IMR-90 (cell line): ENCODE results near the gene ACTR3C. TPM values are rescaled to one million over a fixed set of nuclear protein-coding genes. Genes with fewer than 3 reads are reported as not detected.

ENCODE experiments used
- ATAC-seq: fragments of 200-7000 bp; cut with Tn5 transposase; 2 replicates; pipeline ENCODE4 v1.9.1; 2020; ENCODE audit warnings: low read depth, mild to moderate bottlenecking, moderate library complexity
- BruUV-seq: library from RNA; stranded (reverse); fragments of 400-500 nt; replicated peaks from 2 replicates; lab custom pipeline; 2021; lab: Mats Ljungman, UMichigan
- CTCF ChIA-PET: fragments of 300-600 bp; formaldehyde crosslinking; extraction: SDS; loops from one replicate; lab custom pipeline; 2021; ENCODE audit warnings: antibody characterized with exemption; lab: Yijun Ruan, JAX
- POLR2A ChIA-PET: fragments of 300-600 bp; sonication (Branson Sonifier 250); formaldehyde crosslinking; loops from one replicate; lab custom pipeline; 2022; ENCODE audit warnings: antibody characterized with exemption; ENCODE audit not compliant: unreplicated experiment; lab: Charles Lee
- DNase-seq: peaks from one replicate; pipeline ENCODE4 v3.0.0; 2013
- H2AFZ ChIP-seq: replicated peaks from 2 replicates; pipeline ENCODE3; 2013; ENCODE audit warnings: low read length, mild to moderate bottlenecking; ENCODE audit not compliant: poor library complexity
- H2AK5ac ChIP-seq: 2 replicates; pipeline ENCODE4 v1.6.1; 2013; ENCODE audit warnings: low read depth, low read length, inconsistent platforms
- H2AK9ac ChIP-seq: replicated peaks from 2 replicates; pipeline ENCODE3; 2013; ENCODE audit warnings: mild to moderate bottlenecking, low read depth, low read length, moderate library complexity; ENCODE audit not compliant: poor library complexity
- H2BK120ac ChIP-seq: 2 replicates; pipeline ENCODE4 v1.6.1; 2013; ENCODE audit warnings: low read depth, low read length, inconsistent platforms
- H2BK15ac ChIP-seq: 3 replicates; pipeline ENCODE4 v1.6.1; 2013; ENCODE audit warnings: low read depth, low read length, inconsistent platforms
- H2BK20ac ChIP-seq: 2 replicates; pipeline ENCODE4 v1.6.1; 2013; ENCODE audit warnings: low read depth, mild to moderate bottlenecking, inconsistent platforms, low read length, moderate library complexity
- H2BK5ac ChIP-seq: 2 replicates; pipeline ENCODE4 v1.6.1; 2013; ENCODE audit warnings: mild to moderate bottlenecking, low read depth, low read length, inconsistent platforms; ENCODE audit not compliant: poor library complexity, severe bottlenecking
- H3K14ac ChIP-seq: replicated peaks from 2 replicates; pipeline ENCODE4 v1.6.1; 2013; ENCODE audit warnings: low read depth, low read length, inconsistent platforms
- H3K18ac ChIP-seq: 2 replicates; pipeline ENCODE4 v1.6.1; 2013; ENCODE audit warnings: low read depth, low read length, control low read depth
- H3K23ac ChIP-seq: 2 replicates; pipeline ENCODE4 v1.6.1; 2013; ENCODE audit warnings: low read depth, low read length, inconsistent platforms
- H3K27ac ChIP-seq: 2 replicates; pipeline ENCODE4 v1.5.1; 2013; ENCODE audit warnings: mild to moderate bottlenecking, control low read depth, low read length; ENCODE audit not compliant: insufficient read depth
- H3K27me3 ChIP-seq: 2 replicates; pipeline ENCODE4 v1.6.1; 2013; ENCODE audit warnings: low read length; ENCODE audit not compliant: control insufficient read depth, insufficient read depth
- H3K36me3 ChIP-seq: 2 replicates; pipeline ENCODE4 v1.6.1; 2013; ENCODE audit warnings: low read length, mixed read lengths; ENCODE audit not compliant: control insufficient read depth, insufficient read depth
- H3K4ac ChIP-seq: 2 replicates; pipeline ENCODE4 v1.6.1; 2013; ENCODE audit warnings: low read depth, low read length, inconsistent platforms
- H3K4me1 ChIP-seq: 2 replicates; pipeline ENCODE4 v1.6.1; 2013; ENCODE audit warnings: low read length, mixed read lengths; ENCODE audit not compliant: control insufficient read depth, insufficient read depth
- H3K4me2 ChIP-seq: 2 replicates; pipeline ENCODE4 v1.6.1; 2013; ENCODE audit warnings: low read depth, mild to moderate bottlenecking, control low read depth, low read length, moderate library complexity
- H3K4me3 ChIP-seq: 2 replicates; pipeline ENCODE4 v1.5.1; 2013; ENCODE audit warnings: low read depth, mild to moderate bottlenecking, control low read depth, low read length, moderate library complexity; ENCODE audit not compliant: insufficient read depth
- H3K56ac ChIP-seq: 2 replicates; pipeline ENCODE4 v1.6.1; 2013; ENCODE audit warnings: low read length, inconsistent platforms; ENCODE audit not compliant: insufficient read depth; ENCODE audit errors: extremely low read depth
- H3K79me1 ChIP-seq, 2 experiments: 2 replicates each; pipeline ENCODE4 v1.6.1; 2013; ENCODE audit warnings: low read length in 2 of 2, inconsistent platforms in 1 of 2, low read depth in 1 of 2
- H3K9ac ChIP-seq: 2 replicates; pipeline ENCODE4 v1.6.1; 2013; ENCODE audit warnings: low read depth, low read length, control low read depth
- H3K9me1 ChIP-seq: 2 replicates; pipeline ENCODE4 v1.6.1; 2013; ENCODE audit warnings: low read length, inconsistent platforms; ENCODE audit not compliant: insufficient read depth
- H3K9me3 ChIP-seq: 2 replicates; pipeline ENCODE4 v1.6.1; 2013; ENCODE audit warnings: low read length; ENCODE audit not compliant: control insufficient read depth, insufficient read depth
- H4K20me1 ChIP-seq: 2 replicates; pipeline ENCODE4 v1.6.1; 2013; ENCODE audit warnings: low read length, inconsistent platforms; ENCODE audit not compliant: insufficient read depth
- H4K5ac ChIP-seq: 2 replicates; pipeline ENCODE4 v1.6.1; 2013; ENCODE audit warnings: mild to moderate bottlenecking, low read depth, low read length, control low read depth
- H4K8ac ChIP-seq, 2 experiments: 2 replicates each; pipeline ENCODE4 v1.6.1; 2013; ENCODE audit warnings: low read depth in 2 of 2, low read length in 2 of 2, control low read depth in 1 of 2, inconsistent platforms in 1 of 2
- H4K91ac ChIP-seq: 2 replicates; pipeline ENCODE4 v1.6.1; 2013; ENCODE audit warnings: low read depth, low read length, inconsistent platforms; ENCODE audit not compliant: insufficient read depth
- BHLHE40 ChIP-seq: fragments of 150-350 bp; IDR thresholded peaks from 2 replicates; pipeline ENCODE4 v1.6.1; 2016; ENCODE audit warnings: mild to moderate bottlenecking, low read depth, low read length
- CEBPB ChIP-seq: IDR thresholded peaks from 2 replicates; pipeline ENCODE4 v1.6.1; 2012; ENCODE audit warnings: low read depth, low read length, improper control_type of control experiment
- CHD1 ChIP-seq: IDR thresholded peaks from 2 replicates; pipeline ENCODE4 v1.6.1; 2012; ENCODE audit warnings: low read depth, low read length, improper control_type of control experiment
- FOS ChIP-seq: fragments of 150-350 bp; IDR thresholded peaks from 2 replicates; pipeline ENCODE4 v1.6.1; 2016; ENCODE audit warnings: low read depth, low read length
- MAFK ChIP-seq: IDR thresholded peaks from 2 replicates; pipeline ENCODE4 v1.6.1; 2012; ENCODE audit warnings: low read depth, low read length, improper control_type of control experiment
- MAZ ChIP-seq: IDR thresholded peaks from 2 replicates; pipeline ENCODE4 v1.6.1; 2012; ENCODE audit warnings: low read depth, mild to moderate bottlenecking, low read length, improper control_type of control experiment, moderate library complexity, borderline replicate concordance
- MXI1 ChIP-seq: IDR thresholded peaks from 2 replicates; pipeline ENCODE4 v1.6.1; 2012; ENCODE audit warnings: low read depth, mild to moderate bottlenecking, low read length, moderate library complexity, borderline replicate concordance
- NFE2L2 ChIP-seq: fragments of 150-350 bp; IDR thresholded peaks from 2 replicates; pipeline ENCODE4 v1.6.1; 2016; ENCODE audit warnings: low read depth, mild to moderate bottlenecking, low read length
- POLR2A ChIP-seq: IDR thresholded peaks from 2 replicates; pipeline ENCODE4 v1.6.1; 2012; ENCODE audit warnings: mild to moderate bottlenecking, low read depth, low read length
- RAD21 ChIP-seq: IDR thresholded peaks from 2 replicates; pipeline ENCODE4 v1.6.1; 2012; ENCODE audit warnings: low read length, improper control_type of control experiment
- RCOR1 ChIP-seq: IDR thresholded peaks from 2 replicates; pipeline ENCODE4 v1.6.1; 2012; ENCODE audit warnings: mild to moderate bottlenecking, low read length, improper control_type of control experiment; ENCODE audit not compliant: insufficient replicate concordance
- RFX5 ChIP-seq: IDR thresholded peaks from 2 replicates; pipeline ENCODE4 v1.8.0; 2012; ENCODE audit warnings: low read depth, mild to moderate bottlenecking, low read length, moderate library complexity
- SMC3 ChIP-seq: fragments of 150-350 bp; IDR thresholded peaks from 2 replicates; pipeline ENCODE4 v1.6.1; 2016; ENCODE audit warnings: low read depth, mild to moderate bottlenecking, antibody characterized with exemption, low read length, moderate library complexity
- WGBS, 2 experiments: methylation state at CpG; one replicate each; pipeline versions ENCODE4 v1.1.5 to v1.1.7; 2013; ENCODE audit warnings: missing lambda C conversion rate in 2 of 2; ENCODE audit not compliant: insufficient read length in 1 of 2; ENCODE audit errors: extremely low coverage in 2 of 2; 5-methylcytosine and 5-hydroxymethylcytosine counted together
- dilution Hi-C: fragments of 300-500 bp; cut with HindIII; formaldehyde crosslinking; loops from one replicate; pipeline ENCODE4 v1.14.3; 2018; ENCODE audit warnings: low sequenced_read_pairs; ENCODE audit not compliant: unreplicated experiment
- in situ Hi-C: fragments of 300-500 bp; cut with MboI; formaldehyde crosslinking; loops from 3 replicates; pipeline ENCODE4 v1.14.3; 2019; ENCODE audit warnings: low sequenced_read_pairs, inconsistent platforms, mixed read lengths
- intact Hi-C: fragments of 100-400 bp; cut with micrococcal nuclease; formaldehyde crosslinking; loops from 2 replicates; pipeline ENCODE4 v1.10.0; 2022
- polyA plus RNA-seq, 3 experiments: library from polyadenylated mRNA; depleted of rRNA; stranded (reverse); fragments of >200 nt; gene quantifications; 2 replicates each; pipeline ENCODE4 v1.2.3, GENCODE V29; 2012; ENCODE audit warnings: low replicate concordance in 1 of 3
- total RNA-seq: library from RNA; depleted of rRNA; stranded (reverse); fragments of >200 nt; gene quantifications from 2 replicates; pipeline ENCODE4 v1.2.3, GENCODE V29; 2012
- TF ChIP-seq, protein P1 (sequence below): fragments of 150-350 bp; IDR thresholded peaks from 2 replicates; pipeline ENCODE4 v1.6.1; 2017; ENCODE audit warnings: mild to moderate bottlenecking, antibody characterized with exemption, low read length, low read depth
- TF ChIP-seq, protein P2 (sequence below): conservative IDR thresholded peaks from 2 replicates; pipeline ENCODE4 v1.5.1; 2012; ENCODE audit warnings: mild to moderate bottlenecking, low read depth, low read length, improper control_type of control experiment

Gene ACTR3C
- total and polyA plus RNA-seq, 2 of the 4 experiments (the other 2 are of a cell fraction), result not detected

DNA sequence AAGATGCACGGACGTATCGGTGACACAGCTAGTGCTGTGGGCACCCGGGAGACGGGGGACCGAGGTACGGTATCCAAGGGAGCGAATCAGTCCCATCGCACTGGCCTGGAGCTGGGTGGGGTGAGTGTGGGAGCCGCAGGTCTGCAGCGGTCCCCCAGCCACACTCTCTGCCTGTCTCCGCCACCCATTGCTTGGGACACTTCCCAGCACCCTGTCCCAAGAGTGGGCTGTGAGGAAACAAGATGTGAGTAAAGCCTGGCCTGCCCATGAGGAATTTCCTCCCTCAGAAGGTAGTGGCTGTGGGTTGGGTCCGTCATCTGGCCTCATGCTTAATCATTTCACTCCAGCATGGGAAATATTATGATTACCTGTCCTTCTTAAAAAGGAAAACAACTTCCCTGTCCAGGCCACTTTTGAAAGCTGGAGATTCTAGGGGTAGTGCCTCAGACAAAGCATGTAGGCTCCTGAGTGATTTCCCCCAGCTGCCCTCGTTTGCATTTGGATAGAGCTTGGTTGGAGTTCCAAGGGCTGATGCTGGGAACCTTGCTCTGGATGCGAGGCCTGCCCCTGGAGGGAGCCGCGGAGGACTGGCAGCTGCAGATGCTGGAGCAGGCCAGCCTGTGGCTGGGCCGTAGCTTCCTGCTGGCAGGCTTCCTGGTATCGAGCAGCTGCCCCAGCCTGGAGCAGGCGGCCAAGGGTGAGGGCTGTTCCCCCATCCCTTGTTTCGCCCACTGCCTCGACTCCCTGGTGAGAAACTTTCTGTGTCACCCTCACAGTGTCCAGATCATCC lies 6.2 kb upstream of the ACTR3C start (continued):
- TF ChIP-seq CHD1, result no peak

DNA sequence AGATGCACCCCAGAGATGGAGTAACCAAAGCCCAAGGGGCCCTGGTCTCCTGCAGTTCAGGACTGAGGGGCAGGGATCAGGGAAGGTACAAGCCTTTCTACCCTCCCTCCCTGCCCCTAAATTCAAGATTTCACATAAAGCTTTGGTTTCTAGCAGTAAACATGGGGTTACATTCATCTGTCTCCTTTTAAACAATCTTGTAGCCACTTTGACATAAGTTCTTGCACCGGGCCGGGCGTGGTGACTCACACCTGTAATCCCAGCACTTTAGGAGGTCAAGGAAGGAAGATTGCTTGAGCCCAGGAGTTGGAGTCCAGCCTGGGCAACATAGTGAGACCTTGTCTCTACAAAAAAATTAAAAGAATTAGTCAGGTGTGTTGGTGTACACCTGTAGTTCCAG lies 4.0 kb upstream of the ACTR3C start:
- no TSS peak for BruUV-seq
- Histone ChIP-seq H3K18ac (no peak overlapping the region), H3K23ac (no peak overlapping the region), H2BK20ac (no peak overlapping the region), H2BK120ac (no peak overlapping the region), H3K4me1 (peaks cover 10% of the 10 kb centered on the region; the same call in 1 of the 2 replicates), H3K9me3 (no peaks in the 10 kb centered on the region), H3K79me1 (no peaks in the 10 kb centered on the region), H2AK9ac (no peak overlapping the region), H3K4me3 (no peak overlapping the region), H2AK5ac (no peak overlapping the region), H3K36me3 (no peaks in the 10 kb centered on the region), H4K8ac (no peak overlapping the region), H2BK15ac (no peak overlapping the region), H3K4ac (no peak overlapping the region), H3K14ac (no peak overlapping the region), H2BK5ac (no peak overlapping the region), H3K4me2 (no peak overlapping the region), H3K27ac (no peak overlapping the region), H4K91ac (no peak overlapping the region), H3K9me1 (no peaks in the 10 kb centered on the region), H3K56ac (no peak overlapping the region), H4K5ac (no peak overlapping the region), H3K27me3 (no peaks in the 10 kb centered on the region; the same call in 1 of the 2 replicates), H3K9ac (no peak overlapping the region), H4K20me1 (no peaks in the 10 kb centered on the region), H2AFZ (no peak overlapping the region)
- ATAC-seq (no peak), DNase-seq (no peak)
- no CpG with 5 or more reads among the region's 3 CpGs for WGBS, 2 experiments
- dilution Hi-C loops, result no loop called here
- ChIA-PET CTCF (no interaction called here), POLR2A (no interaction called here)
- intact Hi-C loops, result no loop called here
- in situ Hi-C loops, result no loop called here
- TF ChIP-seq RAD21 (no peak), MAZ (no peak), BHLHE40 (no peak), SMC3 (no peak), MAFK (no peak), MXI1 (no peak), POLR2A (no peak), RFX5 (no peak), FOS (no peak), CEBPB (no peak), NFE2L2 (no peak), RCOR1 (no peak), CHD1 (no peak)
- TF ChIP-seq, protein P1, sequence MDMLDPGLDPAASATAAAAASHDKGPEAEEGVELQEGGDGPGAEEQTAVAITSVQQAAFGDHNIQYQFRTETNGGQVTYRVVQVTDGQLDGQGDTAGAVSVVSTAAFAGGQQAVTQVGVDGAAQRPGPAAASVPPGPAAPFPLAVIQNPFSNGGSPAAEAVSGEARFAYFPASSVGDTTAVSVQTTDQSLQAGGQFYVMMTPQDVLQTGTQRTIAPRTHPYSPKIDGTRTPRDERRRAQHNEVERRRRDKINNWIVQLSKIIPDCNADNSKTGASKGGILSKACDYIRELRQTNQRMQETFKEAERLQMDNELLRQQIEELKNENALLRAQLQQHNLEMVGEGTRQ, result no peak
- TF ChIP-seq, protein P2, sequence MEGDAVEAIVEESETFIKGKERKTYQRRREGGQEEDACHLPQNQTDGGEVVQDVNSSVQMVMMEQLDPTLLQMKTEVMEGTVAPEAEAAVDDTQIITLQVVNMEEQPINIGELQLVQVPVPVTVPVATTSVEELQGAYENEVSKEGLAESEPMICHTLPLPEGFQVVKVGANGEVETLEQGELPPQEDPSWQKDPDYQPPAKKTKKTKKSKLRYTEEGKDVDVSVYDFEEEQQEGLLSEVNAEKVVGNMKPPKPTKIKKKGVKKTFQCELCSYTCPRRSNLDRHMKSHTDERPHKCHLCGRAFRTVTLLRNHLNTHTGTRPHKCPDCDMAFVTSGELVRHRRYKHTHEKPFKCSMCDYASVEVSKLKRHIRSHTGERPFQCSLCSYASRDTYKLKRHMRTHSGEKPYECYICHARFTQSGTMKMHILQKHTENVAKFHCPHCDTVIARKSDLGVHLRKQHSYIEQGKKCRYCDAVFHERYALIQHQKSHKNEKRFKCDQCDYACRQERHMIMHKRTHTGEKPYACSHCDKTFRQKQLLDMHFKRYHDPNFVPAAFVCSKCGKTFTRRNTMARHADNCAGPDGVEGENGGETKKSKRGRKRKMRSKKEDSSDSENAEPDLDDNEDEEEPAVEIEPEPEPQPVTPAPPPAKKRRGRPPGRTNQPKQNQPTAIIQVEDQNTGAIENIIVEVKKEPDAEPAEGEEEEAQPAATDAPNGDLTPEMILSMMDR, result no peak
